Inflammatory macrophage treated with lipopolysaccharide for 1 hour (primary cell): ENCODE data around the gene SEPTIN10.
"Not testable (repeated sequence)": the region's sequence is repeated elsewhere in the genome, so short reads cannot be mapped to it uniquely, and the experiment has no call there.

Source experiments
- DNase-seq, 2 donors: peaks; one replicate each; pipeline ENCODE4 v3.0.0-alpha.2; 2020 to 2022

Gene SEPTIN10

GRCh38 chr2:109613922-109614714, at the start of gene SEPTIN10, which contains the start of gene SOWAHC:
Gene SEPTIN10, minus strand, starts transcription at chr2:109613966. Its CDS starts 139 bp downstream, at chr2:109613827.
Gene SOWAHC, plus strand, starts transcription at chr2:109614364. Its CDS starts 126 bp downstream, at chr2:109614490.
- DNase-seq, result peak; percentile 96 to 99

GRCh38 chr2:109662889-109663288, 49.1 kb upstream of the SEPTIN10 start:
- DNase-seq, result no peak

DNA sequence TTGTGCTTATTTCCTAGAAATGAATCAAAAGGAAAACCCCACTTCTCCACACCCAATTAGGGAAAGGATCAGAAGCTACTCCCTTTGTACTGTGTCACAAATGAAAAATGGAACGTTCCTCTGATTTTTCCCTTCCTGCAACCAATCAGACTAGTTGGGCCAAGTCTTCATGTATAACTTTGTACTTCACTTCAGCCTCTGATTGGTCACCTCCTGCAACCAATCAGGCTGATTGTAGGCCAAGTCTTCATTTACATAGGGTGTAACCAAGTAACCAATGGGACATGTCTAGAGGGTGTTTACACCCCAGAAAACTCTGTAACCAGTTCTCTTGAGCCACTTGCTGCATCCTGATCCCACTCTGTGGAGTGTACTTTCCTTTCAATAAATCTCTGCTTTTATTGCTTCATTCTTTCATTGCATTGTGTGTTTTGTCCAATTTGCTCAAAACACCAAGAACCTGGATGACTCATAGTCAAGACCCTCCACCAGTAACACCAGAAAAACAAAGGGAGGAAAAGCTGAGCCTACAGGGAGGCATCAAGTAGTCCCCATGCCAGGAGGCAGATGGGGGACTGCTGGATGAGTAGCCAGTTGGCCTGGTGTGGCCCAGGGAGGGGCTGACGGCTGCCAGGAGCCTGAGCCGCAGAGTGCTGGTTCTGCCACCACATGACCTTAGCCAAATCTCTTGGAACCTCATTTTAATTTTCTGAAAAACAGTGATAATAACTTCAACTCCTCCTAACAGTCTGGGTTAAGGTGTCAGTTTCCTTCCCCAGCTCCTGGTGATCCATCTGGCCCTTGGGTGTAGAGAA, 46.5 kb upstream of the SEPTIN10 start:
- no peak for DNase-seq

- no peak for DNase-seq
Measured at GRCh38 chr2:109659396-109660045, 45.8 kb upstream of the SEPTIN10 start.

DNA sequence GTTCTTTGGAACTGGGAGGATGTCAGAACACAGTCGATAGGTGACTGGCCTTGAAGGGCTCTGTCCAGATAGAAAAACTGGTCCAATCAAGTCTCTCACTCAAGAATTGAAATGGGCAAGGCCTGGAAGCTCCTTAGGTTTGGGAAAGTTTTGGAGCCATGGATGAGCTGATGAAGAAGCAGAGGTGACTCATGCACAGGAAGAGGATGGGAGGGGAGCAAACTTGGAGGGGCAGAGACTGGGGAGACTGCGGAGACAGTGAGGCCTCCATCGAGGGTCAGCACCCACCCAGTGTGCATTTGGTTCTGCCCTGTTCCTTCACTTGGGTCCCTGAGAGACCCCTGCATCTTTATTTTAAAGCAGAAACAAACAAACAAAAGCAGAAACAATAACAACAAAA, 41.5 kb upstream of the SEPTIN10 start:
- DNase-seq, result no peak

DNA sequence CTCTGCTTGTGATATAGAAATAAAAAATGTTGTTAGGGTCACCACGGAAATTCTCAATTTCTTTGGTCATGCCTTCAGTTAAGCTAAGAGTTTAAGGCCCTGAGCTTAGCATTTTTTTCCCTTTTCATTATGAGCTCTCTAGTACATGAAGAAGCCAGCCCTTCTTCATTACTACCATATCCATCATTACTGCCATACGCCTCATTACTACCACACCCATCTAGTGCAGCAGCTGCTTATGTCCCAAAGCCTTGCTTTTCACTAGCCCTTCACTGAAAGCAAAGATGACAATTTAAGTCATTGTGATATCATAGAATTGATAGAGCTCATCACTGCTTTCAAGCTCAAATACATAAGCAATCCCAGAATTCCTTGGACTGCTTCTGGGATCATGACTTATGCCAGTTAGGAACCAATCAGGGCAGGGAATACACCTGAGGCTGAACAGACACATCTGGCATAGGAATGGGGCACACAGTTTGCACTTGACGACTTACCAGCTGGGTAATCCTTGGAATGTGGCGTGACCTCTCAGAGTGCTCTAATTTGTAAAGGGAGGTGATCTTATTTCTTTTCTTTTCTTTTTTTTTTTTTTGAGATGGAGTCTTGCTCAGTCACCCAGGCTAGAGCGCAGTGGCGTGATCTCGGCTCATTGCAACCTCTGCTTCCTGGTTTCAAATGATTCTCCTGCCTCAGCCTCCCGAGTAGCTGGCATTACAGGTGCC, 40.7 kb upstream of the SEPTIN10 start:
- no peak for DNase-seq

DNA sequence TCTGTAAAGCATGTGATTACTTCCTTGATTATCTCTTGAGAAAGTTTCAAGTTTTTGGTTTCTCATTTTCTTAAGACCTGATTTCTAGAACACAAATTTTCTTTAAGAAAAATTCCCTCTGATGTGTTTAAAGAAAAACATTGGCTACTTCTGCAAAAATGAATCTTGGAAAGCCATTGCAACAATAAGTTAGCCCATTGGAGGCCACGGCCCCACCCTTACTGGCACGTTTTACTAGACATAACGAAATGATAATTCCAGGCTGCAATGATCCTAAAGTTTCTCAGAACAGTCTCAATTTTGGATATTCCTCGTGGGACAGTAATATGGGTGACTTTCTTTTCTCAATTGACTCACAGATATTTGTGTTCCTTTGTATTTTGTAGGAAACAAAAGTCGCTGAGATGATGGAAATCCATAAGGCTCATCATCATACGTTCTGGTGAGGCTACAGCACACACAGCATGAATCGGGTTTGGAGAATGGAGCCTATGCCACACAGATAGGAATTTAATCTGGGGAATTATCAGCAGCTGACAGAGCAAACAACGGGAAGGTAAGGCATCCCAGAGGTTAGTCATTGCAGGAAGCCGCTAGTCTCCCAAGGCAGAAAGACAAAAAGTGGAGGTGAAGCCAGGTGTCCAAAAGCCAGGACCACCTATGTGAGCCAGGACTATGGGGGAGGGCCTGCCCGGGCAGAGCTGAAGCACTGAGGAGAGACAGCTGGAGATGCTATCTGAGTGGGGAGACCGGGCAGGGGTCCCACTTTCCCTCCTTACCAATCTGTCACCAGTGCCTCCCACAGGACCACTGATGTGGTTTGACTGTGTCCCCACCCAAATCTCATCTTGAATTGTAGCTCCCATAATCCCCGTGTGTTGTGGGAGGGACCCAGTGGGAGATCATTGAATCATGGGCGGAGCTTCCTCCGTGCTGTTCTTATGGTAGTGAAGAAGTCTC, 36.2 kb upstream of the SEPTIN10 start:
- no peak for DNase-seq

- DNase-seq, result no peak
Measured at GRCh38 chr2:109648041-109648527, 34.3 kb upstream of the SEPTIN10 start.

DNA sequence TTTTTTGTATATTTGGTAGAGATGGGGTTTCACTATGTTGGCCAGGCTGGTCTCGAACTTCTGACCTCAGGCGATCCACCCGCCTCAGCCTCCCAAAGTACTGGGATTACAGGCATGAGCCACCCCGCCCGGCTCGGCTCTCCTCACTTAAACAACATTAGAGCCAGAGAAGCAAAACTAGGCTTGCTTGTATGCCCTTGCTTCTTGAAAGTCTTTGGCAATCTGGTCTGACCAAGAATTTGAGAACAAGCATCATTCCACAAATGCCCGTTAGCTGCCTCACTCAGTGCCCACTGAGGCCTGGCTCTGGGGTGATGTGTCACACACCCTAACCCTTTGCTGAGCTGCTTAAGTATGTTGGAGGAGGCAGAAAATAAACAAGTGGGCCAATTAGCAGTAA, 33.9 kb upstream of the SEPTIN10 start:
- DNase-seq, result no peak

DNA sequence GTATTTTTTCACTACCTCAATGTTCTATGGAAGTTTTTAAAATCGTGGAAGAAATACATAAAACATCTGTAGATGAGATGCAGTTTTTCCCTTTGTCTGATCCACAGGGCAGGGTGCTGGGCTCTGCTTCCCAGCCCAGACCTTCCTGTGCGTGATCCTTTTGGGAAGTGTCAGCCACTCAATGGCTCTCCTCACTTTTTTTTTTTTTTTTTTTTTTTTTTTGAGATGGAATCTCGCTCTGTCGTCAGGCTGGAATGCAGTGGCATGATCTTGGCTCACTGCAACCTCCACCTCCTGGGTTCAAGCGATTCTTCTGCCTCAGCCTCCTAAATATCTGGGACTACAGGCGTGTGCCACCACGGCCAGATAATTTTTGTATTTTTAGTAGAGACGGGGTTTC, 33.2 kb upstream of the SEPTIN10 start:
- DNase-seq, result no peak

DNA sequence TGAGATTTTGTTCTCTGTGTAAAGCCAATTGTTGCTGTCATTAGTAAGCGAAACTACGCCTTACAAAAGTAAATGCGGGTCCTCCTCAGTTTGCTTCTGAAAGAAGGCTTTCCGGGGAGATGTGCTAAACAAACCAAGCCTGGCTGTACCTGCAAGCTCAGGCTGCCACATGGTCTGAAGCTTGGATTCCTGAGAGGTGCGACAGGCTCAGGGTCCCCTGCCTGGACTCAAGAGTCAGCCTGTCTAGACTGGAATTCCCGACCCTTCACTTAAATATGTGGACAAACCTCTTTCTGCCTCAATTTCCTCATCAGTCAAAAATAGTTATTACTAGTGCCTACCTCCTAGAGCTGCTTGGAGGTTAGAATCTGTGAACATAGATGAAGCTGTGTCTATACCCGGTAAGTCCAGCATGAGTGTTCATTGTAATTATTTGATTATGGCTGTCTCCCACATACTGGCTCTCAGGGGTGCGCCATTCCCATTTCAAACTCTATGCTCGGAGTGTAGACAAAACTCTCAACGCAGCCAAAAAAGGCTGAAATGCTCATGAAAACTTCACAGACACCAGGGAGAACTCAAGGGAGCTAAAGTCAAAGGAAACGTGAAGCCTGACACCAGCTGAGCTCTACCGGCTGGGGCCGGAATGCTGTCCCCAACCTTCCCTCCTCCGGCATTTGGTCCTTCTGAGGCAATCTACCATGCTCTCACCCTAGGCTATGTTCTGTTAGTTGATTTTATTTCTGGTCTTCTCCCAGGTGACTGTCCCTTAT, 31.8 kb upstream of the SEPTIN10 start:
- DNase-seq, result no peak

DNA sequence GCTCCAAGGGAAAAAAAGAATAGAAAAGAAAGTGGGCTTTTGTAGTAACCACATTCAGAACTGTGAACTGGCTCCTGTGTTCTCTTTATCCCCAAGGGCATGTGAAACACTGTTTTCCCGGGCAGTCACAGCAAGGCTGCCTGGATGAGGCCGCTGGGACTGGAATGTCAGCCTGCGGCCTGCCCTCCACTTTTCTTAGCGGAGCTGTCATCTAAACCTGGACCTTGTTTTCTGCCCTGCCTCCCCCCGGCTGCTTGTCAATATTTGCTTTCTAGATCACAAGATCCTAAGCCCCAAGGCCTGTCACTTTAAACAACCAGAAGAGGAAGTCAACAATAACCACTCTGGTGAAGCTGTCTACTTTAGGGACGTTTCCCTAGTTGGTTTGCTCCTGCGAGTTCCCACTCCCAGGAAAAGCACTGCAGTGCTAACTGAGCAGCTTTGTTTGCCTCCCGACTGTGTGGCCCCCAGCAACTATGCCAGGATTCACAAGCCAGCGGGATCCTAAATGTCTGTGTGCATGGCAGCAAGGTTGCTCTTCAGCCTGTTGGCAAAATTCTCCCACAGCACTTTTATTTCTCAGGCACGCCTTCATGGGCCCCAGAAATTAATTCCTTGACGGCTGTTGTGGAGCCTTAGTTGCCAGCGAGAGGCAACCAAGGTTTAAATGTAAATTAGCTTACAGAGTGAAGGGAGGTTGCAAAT, 31.0 kb upstream of the SEPTIN10 start:
- peak; percentile 34 to 36 for DNase-seq

GRCh38 chr2:109640000-109640399, 26.2 kb upstream of the SEPTIN10 start:
- DNase-seq, result not testable (repeated sequence)

GRCh38 chr2:109638795-109639194, 25.0 kb upstream of the SEPTIN10 start:
- DNase-seq, result no peak

DNA sequence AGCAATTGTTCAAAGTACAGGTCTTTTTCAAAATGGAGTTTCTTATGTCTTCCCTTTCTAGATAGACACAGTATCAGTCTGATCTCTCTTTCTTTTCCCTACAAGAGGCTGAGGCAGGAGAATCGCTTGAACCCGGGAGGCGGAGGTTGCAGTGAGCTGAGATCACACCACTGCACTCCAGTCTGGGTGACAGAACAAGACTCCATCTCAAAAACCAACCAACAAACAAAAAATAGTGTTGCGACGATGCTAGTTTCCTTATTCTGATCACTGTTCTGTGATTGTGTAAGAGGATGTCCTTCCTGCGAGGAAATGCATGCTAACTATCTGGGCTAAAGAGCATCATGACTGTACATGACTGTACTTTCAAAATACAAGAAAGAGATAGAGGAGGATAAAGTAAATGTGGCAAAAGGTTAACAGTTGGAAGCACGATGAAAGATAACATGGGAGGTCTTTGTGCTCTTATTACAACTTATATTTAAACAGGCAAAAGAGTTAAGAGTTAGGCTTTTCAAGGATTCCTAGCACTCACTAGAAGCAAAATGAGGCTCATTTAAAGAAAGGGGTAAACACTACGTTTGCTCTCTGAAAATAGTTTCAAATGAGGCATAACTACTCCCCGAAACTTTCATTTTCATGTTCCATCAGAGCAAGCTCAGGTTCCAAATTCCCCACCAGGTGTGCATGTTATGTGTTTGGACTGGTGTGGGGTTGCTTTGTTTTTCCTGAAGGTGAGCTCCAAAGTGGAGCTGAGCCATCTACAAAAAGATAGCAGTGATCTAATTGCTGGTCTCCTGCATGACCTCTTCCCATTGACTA, 24.2 kb upstream of the SEPTIN10 start:
- peak; percentile 75 to 81 for DNase-seq

DNA sequence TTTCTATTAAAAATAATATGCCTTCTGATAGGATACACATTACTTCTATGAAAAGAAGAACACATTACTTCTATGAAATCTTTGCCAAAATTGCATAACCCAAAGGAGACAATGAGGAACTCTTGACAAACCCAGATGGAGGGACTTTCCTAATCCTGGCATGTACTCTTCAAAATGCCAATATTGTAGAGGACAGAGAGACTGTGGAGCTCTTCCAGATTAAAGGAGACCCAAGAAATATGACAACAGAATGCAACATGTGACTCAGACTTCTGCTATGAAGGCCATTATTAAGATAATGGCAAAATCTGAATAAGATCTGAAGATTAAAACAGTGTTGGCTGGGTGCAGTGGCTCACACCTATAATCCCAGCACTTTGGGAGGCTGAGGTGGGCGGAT, 22.6 kb upstream of the SEPTIN10 start:
- DNase-seq, result peak; percentile 95 to 96

DNA sequence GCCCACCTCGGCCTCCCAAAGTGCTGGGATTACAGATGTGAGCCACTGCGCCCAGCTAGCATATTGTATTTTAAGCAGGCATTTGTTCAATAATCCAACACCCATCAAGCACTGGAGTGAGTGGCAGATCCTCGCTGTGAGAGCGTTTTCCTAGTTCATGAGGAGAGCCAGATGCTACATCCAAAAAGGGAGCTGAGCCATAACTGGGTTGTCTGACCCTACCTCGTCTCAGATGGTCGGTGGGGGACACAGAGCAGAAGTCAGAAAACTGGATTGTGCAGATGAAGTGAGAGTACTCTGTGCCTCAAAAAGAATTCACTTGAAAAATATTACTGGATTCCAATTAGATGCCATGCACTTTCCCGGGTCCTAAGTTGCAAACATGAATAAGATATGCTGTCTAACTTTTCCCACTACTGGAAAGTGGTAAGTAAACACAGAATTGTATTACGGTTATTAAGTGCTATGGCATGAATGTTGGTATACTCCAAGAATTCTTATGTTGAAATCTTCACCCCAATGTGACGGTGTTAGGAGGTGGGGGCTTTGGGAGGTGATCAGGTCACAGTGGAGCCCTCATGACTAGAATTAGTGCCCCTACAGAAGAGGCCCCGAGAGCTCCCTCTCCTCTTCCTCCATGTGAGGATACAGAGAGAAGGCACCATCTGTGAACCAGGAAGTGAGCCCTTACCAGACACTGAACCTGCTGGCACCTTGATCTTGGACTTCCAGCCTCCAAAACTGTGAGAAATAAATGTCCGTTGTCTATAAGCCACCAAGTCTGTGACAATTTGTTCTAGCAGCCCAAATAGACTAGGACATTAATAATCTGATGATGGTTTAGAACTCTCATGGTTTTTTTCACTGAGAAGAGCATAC, 21.9 kb upstream of the SEPTIN10 start:
- DNase-seq, result no peak
